Mononuclear cell (primary cell): ENCODE measurements around the gene DDX27. TPM values are rescaled to one million over a fixed set of nuclear protein-coding genes. Genes with fewer than 3 reads are reported as not detected.
"Not testable (repeated sequence)": the region's sequence is repeated elsewhere in the genome, so short reads cannot be mapped to it uniquely, and the experiment has no call there.

Source experiments
- H3K27me3 ChIP-seq: 2 replicates; pipeline ENCODE4 v1.6.0; 2011; ENCODE audit warnings: low read length, control low read depth; ENCODE audit not compliant: insufficient read depth
- H3K4me1 ChIP-seq: 2 replicates; pipeline ENCODE4 v1.5.1; 2011; ENCODE audit warnings: mild to moderate bottlenecking, low read length, control low read depth; ENCODE audit not compliant: insufficient read depth
- H3K4me3 ChIP-seq: 2 replicates; pipeline ENCODE4 v1.5.1; 2011; ENCODE audit warnings: mild to moderate bottlenecking, low read length, moderate library complexity
- H3K9me3 ChIP-seq: 2 replicates; pipeline ENCODE4 v1.5.1; 2011; ENCODE audit warnings: low read depth, mild to moderate bottlenecking, control low read depth, low read length
- total RNA-seq: library from RNA; depleted of rRNA; stranded (reverse); fragments of >200 nt; gene quantifications from one replicate; pipeline ENCODE4 v1.2.3, GENCODE V29; 2012

The DDX27 gene
- total RNA-seq, 1 donor, result 71.5 TPM

DNA sequence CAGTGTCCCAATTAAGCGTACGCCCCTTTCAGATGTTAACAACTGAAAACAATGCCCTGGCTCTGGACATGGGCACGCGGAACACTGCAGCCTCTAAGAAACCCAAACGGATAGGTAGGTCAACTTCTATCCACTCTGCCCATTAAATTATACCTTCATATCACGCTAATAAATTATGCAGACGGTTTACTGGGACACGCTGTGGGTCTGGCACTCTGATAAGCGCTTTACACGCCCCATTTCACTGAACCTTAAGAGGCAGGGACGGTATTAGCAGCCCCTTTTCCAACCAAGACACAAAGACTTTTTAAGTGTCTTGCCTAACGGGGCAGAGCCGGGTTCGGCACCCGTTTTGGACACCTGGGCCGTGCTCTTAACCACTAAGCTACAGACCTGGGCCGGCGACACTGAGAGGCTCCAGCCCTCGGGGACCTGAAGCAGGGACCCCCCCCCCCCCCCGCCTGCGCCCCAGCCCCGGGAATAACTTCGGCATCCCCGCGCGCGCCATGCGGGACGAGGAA is 31.8 kb upstream of the DDX27 start:
- no peaks in the 10 kb centered on the region for H3K9me3 ChIP-seq
- peaks cover 34% of the 10 kb centered on the region for H3K4me1 ChIP-seq
- H3K4me3 ChIP-seq, result peak overlapping the region; percentile 68
- H3K27me3 ChIP-seq, result no peaks in the 10 kb centered on the region

DNA sequence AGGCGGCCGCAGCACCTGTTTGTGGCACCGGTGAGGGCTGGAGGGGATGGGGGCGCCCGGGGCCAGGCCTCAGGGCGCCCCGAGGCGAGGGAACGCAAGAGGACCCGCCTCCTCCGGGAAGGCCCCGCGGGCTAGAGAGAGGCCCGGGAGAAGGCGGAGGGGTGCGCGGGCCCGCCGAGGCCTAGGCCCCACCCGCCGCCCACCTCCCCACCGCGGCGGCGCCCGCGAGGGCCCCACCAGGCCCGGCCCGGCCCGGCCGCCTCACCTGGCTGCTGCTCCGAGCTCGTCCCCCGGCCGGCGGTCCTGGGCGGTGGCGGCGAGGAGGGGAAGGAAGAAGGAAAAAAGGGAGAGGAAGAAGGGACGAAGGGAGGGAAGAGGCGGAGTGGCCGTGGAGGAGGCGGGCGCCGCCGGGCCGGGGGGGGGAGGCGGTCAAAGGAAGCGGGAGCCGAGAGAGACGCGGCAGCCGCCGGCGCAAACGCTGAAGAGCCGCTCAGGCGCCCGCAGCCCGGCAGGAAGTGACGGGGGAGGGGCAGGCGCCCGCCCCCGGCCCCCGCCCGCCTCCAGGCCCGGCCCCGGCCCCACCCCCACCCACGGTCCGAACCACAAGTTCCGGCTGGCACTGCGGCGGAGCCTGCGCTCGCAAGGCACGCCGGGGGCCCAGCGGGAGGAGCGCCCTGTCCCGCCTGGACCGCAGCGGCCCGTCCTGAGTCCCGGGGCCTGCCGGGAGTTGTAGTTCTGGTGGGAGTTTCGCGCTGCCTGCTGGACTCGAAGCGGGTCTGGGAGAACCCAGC is 31.2 kb upstream of the DDX27 start, which contains the start of gene STAU1:
Gene STAU1, minus strand, starts transcription at position 484 of the 791 bp plus-strand sequence. CDS start 22,133 bp downstream, outside the sequence.
- peaks cover 34% of the 10 kb centered on the region for H3K4me1 ChIP-seq
- no peaks in the 10 kb centered on the region for H3K27me3 ChIP-seq
- H3K9me3 ChIP-seq, result no peaks in the 10 kb centered on the region
- H3K4me3 ChIP-seq, result peak within 1 kb of the TSS; percentile 68

DNA sequence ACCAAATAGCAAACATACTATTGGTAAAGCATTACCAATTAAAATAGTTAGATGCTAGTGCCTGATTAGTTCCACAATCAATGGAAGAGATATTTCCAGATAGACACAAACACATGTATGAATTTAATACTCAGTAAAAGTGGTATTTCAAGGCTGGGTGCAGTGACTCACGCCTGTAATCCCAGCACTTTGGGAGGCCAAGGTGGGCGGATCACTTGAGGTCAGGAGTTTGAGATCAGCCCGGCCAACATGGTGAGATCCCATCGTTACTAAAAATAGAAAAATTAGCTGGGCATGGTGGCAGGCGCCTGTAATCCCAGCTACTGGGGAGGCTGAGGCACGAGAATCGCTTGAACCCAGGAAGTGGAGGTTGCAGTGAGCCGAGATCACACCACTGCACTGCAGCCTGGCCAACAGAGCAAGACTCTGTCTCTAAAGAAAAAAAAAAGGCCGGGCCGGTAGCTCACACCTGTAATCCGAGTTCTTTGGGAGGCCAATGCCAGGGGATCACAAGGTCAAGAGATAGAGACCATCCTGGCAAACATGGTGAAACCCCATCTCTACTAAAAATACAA is 26.2 kb upstream of the DDX27 start:
- not testable (repeated sequence) for H3K9me3 ChIP-seq, H3K27me3 ChIP-seq, H3K4me3 ChIP-seq, H3K4me1 ChIP-seq

DNA sequence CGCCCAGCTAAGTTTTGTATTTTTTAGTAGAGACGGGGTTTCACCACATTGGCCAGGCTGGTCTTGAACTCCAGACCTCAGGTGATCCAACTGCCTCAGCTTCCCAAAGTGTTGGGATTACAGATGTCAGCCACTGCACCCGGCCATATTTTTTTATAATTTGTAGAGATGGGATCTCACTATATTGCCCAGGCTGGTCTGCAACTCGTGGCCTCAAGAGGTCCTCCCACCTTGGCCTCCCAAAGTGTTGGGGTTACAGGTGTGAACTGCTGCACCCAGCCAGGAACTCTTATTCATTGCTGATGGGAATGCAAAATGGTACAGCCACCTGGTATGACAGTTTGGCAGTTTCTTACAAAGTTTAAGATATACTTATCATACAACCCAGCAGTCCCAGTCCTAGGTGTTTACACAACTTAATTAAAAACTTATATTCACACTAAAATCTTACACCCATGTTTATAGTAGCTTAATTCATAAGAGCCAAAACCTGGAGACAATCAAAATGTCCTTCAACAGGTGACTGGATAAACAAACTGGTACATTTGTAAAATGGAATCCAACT is 19.4 kb upstream of the DDX27 start:
- Histone ChIP-seq H3K27me3 (no peaks in the 10 kb centered on the region), H3K4me1 (no peaks in the 10 kb centered on the region), H3K4me3 (no peak overlapping the region), H3K9me3 (no peaks in the 10 kb centered on the region)

DNA sequence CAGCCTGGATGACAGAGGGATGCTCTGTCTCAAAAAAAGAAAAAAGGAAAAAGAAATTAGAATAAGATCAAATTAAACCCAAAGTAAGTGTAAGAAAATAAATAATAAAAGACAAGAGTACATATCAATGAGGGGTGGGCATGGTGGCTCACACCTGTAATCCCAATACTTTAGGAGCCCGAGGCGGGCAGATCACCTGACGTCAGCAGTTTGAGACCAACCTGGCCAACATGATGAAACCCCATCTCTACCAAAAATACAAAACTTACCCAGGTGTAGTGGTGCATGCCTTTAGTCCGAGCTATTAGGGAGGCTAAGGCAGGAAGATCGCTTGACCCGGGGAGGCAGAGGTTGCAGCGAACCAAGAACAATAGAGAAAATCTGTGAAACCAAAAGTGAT is 16.2 kb upstream of the DDX27 start:
- H3K27me3 ChIP-seq, result no peaks in the 10 kb centered on the region
- H3K4me1 ChIP-seq, result no peaks in the 10 kb centered on the region
- no peak overlapping the region for H3K4me3 ChIP-seq
- no peaks in the 10 kb centered on the region for H3K9me3 ChIP-seq

DNA sequence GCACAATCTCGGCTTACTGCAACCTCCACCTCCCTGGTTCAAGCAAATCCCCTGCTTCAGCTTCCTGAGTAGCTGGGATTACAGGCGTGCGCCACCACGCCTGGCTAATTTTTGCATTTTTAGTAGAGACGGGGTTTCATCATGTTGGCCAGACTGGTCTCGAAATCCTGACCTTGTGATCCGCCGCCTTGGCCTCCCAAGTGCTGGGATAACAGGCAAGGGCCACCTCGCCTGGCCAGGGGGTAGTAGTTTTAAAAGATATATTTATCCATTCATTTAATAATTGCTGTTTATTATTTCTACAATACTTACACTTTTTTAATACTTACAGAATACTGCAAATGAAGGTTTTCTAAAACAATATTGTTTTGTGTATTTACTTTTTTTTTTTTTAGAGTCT is 15.5 kb upstream of the DDX27 start:
- H3K9me3 ChIP-seq, result no peaks in the 10 kb centered on the region
- no peaks in the 10 kb centered on the region for H3K4me1 ChIP-seq
- no peaks in the 10 kb centered on the region for H3K27me3 ChIP-seq
- no peak overlapping the region for H3K4me3 ChIP-seq

DNA sequence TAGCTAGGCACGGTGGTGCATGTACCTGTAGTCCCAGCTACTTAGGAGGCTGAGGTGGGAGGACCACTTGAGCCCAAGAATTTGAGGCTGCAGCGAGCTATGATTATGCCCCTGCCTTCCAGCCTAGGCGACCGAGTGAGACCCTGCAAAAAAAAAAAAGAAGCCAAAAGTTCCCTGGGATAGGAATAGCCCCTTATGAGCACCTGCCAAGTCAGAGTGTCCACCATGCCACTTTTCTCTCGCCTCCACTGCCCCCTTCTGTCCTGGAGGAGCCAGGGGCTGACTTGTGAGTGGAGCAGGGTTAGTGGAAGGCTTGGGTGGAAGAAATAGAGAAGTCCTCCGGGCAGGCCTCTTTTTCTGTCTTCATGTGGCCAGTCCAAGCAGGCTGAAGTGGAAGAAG is 12.1 kb upstream of the DDX27 start:
- no peak overlapping the region for H3K4me3 ChIP-seq
- H3K27me3 ChIP-seq, result no peaks in the 10 kb centered on the region
- no peaks in the 10 kb centered on the region for H3K9me3 ChIP-seq
- H3K4me1 ChIP-seq, result no peaks in the 10 kb centered on the region

DNA sequence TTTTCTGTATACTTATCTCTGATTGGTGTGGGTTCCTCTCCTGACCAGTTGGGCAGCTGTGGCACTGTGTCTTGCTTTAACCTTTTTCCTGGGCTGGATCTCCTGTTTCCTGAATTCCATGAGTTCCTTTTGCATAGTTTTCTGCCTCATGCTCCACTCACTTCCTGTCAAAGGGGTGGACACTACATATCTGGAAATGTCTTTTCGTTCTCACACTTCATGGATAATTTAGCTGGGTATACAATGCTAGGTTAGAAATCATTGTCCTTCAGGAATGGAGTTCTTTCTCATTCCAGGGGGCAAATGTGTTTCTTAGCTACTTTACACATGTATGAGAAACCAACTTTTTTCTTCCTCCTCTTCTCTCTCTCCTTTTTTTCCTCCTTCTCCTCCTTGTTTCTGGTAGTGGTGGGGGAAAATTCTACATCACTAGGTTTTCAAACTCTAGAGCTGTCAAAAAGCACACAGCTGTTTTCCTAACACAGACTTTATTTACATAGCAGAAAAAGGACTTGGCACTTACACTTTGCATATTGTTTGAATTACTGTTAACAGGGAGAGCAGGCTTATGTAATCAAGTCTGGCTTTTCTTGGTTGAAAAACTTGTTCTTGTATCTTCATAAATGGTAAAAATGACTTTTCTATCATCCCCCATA is 9.0 kb upstream of the DDX27 start:
- Histone ChIP-seq H3K4me3 (no peak overlapping the region), H3K9me3 (no peaks in the 10 kb centered on the region), H3K27me3 (no peaks in the 10 kb centered on the region), H3K4me1 (no peaks in the 10 kb centered on the region)

DNA sequence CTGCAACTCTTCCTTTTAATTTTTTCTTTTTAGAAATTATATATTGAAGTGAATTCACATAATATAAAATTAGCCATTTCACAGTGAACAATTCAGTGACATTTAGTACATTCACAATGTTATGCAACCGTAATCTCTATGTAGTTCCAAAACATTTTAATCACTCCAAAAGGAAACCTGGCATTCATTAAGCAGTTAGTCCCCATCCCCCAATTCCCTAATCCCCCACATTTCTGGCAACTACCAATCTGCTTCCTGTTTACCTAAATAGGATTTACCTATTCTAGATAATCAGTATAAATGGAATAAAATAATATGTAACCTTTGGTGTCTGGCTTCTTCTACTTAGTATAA is 8.5 kb upstream of the DDX27 start:
- Histone ChIP-seq H3K4me3 (no peak overlapping the region), H3K4me1 (no peaks in the 10 kb centered on the region), H3K9me3 (no peaks in the 10 kb centered on the region), H3K27me3 (no peaks in the 10 kb centered on the region)

DNA sequence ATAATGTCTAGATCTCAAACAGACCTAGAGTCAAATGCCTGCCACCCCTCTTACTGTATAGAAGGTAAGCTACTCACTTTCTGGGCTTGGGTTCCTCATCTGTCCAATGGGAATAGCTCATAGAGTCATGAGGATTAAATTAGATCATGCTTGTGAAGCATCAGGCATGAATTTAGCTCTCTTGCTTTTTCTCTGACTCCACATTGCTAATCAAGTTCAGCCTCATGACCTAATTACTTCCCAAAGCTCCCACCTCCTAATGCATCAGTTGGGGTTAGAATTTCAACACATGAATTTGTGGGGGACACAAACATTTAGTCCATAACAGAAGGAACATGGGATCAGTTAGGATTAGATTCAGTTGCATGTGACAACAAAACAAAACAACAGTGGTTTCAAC is 4.6 kb upstream of the DDX27 start:
- Histone ChIP-seq H3K4me3 (no peak overlapping the region), H3K9me3 (no peaks in the 10 kb centered on the region), H3K4me1 (peaks cover 12% of the 10 kb centered on the region), H3K27me3 (no peaks in the 10 kb centered on the region)

DNA sequence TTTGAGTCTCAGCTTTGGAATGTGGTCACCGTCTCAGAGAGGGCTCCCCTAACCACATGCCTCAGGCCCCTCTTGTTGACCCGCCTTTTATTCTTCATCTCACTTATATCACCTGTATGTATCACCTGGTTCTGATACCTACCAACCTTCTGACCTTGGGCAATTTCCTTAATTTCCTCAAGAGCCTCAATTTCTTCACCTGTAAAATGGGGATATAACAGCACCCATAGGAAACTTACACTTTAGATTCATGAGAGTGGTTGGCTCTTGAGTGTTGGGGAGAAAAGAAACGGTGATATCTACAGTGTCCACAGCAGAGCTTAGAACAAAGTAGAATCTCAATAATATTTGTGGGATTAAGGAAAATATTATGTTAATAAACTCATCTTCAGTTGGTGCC is 4.0 kb upstream of the DDX27 start:
- peaks cover 19% of the 10 kb centered on the region for H3K4me1 ChIP-seq
- H3K4me3 ChIP-seq, result no peak overlapping the region
- H3K27me3 ChIP-seq, result no peaks in the 10 kb centered on the region
- no peaks in the 10 kb centered on the region for H3K9me3 ChIP-seq

DNA sequence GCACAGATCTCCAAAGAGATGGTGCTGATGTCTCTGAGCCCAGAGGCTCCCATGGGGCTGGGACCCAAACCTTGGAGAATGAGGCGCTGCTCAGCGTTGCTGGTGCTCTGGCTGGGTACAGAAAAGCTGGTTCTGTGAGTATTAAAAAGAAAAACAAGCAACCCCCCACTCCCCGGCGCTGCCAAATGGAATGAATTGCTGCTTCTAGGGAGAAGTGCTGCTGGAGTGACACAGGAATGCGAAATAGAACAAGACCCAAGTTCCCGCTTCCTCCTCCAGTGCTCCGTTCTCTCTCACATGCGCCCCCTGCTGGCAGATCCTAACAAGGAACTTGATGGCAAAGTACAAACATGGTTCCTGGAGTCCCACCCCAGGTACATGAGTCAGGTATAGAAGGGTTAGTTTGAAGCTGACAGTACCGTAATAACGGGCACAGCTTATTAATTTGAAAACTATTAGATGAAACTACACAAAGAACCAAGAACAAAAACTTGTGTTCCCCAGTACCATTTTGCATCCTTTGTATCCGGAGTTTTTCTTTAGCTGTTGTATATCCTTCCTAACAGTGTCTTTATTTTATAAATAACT is 2.1 kb upstream of the DDX27 start:
- Histone ChIP-seq H3K9me3 (no peaks in the 10 kb centered on the region), H3K27me3 (no peaks in the 10 kb centered on the region), H3K4me1 (peaks cover 24% of the 10 kb centered on the region), H3K4me3 (no peak overlapping the region)

DNA sequence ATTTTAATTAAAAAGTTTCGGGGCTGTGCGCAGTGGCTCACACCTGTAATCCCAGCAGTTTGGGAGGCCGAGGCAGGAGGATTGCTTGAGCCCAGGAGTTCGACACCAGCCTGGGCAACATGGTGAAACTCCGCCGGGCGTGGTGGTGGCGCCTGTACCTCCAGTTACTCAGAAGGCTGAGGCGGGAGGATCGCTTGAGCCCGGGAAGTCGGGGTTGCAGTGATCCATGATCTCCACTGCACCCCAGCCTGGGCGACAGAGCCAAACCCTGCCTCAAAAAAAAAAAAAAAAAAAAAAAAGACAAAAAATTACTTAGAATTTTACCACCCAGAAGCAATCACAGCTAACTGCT is 501 bp upstream of the DDX27 start:
- H3K4me3 ChIP-seq, H3K27me3 ChIP-seq, H3K9me3 ChIP-seq: not testable (repeated sequence)
- peaks cover 24% of the 10 kb centered on the region for H3K4me1 ChIP-seq

DNA sequence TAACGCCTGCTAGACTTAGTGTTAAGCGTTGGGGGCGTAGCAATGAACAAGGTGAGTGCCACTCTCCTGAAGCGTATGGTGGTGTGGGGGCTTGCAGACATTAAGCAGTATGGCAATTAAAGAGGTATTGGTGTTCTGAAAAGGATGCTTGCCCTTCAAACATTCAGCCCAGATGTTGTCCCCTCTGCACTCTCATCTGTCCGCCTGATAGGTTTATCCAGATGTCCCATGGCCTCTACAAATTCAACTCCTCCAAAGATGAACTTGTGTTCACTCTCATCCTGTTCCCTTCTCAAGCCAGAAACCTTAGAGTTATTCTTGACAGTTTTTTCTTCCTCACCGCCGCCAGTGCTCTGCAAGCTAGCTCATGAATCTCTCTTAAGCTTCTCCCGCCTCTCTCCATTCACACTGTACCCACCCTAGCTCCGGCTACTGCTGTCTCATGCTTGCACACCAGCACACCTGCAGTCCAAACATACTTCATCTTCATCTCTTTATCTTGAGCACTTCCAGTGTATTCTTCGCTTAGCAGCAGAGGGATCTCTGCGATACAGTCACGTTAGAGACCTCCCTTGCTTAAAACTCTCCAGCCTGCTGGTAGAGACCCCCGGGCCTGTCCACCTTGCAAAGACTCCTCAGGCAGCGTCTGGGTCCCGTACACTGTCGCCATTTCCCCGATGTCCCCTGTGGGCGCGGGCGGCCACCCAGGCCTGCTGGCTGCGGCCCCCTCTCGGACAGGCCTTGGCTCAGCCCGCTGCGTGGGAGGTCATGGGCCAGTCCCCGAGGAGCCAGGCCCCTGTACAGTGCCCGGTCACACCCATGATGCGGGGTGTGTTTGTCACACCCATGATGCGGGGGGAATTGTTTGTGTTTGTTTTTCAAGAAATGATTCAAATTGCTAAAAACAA is 962 bp downstream of the DDX27 start:
- no peaks in the 10 kb centered on the region for H3K9me3 ChIP-seq
- peaks cover 24% of the 10 kb centered on the region for H3K4me1 ChIP-seq
- H3K4me3 ChIP-seq, result peak overlapping the region; percentile 80
- H3K27me3 ChIP-seq, result no peaks in the 10 kb centered on the region
